Measurements from ENCODE around the gene GPD1.

Gene GPD1

DNA sequence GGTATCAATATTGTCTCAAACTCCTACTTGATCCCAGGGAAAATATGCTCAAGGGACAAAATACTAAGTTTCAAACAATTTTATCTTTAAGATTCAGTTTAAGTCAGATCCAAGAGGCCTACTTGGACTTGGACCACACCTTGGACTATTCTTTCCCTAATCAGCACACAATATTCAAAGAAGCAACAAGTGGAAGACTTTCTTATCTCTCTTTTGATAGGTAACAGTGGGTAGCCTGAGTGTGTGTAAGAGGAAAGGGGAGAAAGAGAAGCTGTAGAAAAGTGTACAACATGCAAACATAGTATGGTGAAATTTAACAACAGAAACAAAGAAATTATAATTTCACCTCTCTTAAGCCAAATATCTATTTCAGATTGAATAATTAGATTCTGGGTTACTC is 56.8 kb downstream of the GPD1 start:
- Histone ChIP-seq H3K27me3 (ENCODE audit: control insufficient read depth, insufficient read depth, low read length) (no peaks in the 10 kb centered on the region), H3K4me2 (ENCODE audit: low read length) (no peak overlapping the region), H3K27ac (no peak overlapping the region), H2AFZ (no peak overlapping the region), H3K36me3 (ENCODE audit: control insufficient read depth, insufficient read depth, low read length) (no peaks in the 10 kb centered on the region), H3K4me3 (ENCODE audit: low read depth, low read length) (no peak overlapping the region), H3K9ac (no peak overlapping the region), H3K79me2 (peaks cover 24% of the 10 kb centered on the region), H3K4me1 (no peaks in the 10 kb centered on the region), H3K9me3 (ENCODE audit: control insufficient read depth, low read length) (no peaks in the 10 kb centered on the region)
- TF ChIP-seq, protein P1, sequence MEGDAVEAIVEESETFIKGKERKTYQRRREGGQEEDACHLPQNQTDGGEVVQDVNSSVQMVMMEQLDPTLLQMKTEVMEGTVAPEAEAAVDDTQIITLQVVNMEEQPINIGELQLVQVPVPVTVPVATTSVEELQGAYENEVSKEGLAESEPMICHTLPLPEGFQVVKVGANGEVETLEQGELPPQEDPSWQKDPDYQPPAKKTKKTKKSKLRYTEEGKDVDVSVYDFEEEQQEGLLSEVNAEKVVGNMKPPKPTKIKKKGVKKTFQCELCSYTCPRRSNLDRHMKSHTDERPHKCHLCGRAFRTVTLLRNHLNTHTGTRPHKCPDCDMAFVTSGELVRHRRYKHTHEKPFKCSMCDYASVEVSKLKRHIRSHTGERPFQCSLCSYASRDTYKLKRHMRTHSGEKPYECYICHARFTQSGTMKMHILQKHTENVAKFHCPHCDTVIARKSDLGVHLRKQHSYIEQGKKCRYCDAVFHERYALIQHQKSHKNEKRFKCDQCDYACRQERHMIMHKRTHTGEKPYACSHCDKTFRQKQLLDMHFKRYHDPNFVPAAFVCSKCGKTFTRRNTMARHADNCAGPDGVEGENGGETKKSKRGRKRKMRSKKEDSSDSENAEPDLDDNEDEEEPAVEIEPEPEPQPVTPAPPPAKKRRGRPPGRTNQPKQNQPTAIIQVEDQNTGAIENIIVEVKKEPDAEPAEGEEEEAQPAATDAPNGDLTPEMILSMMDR (IDR thresholded peaks at IDR 0.05), result no peak

Measured in parathyroid adenoma (tissue), 2 donors.